OCI-LY7 (cell line): ENCODE measurements around the gene SFT2D3. TPM values are rescaled to one million over a fixed set of nuclear protein-coding genes. Genes with fewer than 3 reads are reported as not detected.

Experiments
- BruUV-seq: library from RNA; stranded (reverse); fragments of 400-500 nt; replicated peaks from 2 replicates; lab custom pipeline; 2021; lab: Mats Ljungman, UMichigan
- CTCF ChIA-PET: fragments of 300-600 bp; sonication (Branson Sonifier 250); formaldehyde crosslinking; loops from one replicate; lab custom pipeline; 2022; ENCODE audit warnings: antibody characterized with exemption; ENCODE audit not compliant: unreplicated experiment; lab: Charles Lee
- POLR2A ChIA-PET: fragments of 300-600 bp; sonication (Branson Sonifier 250); formaldehyde crosslinking; loops from one replicate; lab custom pipeline; 2022; ENCODE audit warnings: antibody characterized with exemption; lab: Charles Lee
- DNase-seq: peaks from one replicate; pipeline ENCODE4 v3.0.0-alpha.2; 2015; ENCODE audit warnings: low spot score
- H2AFZ ChIP-seq: fragments of 200-600 bp; sonication (generic), shearing (Covaris generic); 2 replicates; pipeline ENCODE4 v1.6.1; 2014; ENCODE audit warnings: mild to moderate bottlenecking, antibody characterized with exemption, low read length, moderate library complexity
- H3K27ac ChIP-seq: fragments of 200-600 bp; sonication (generic); 2 replicates; pipeline ENCODE4 v1.5.1; 2014; ENCODE audit warnings: mixed run types, low read depth, mild to moderate bottlenecking, moderate library complexity, low read length, inconsistent platforms; ENCODE audit not compliant: poor library complexity, severe bottlenecking
- H3K36me3 ChIP-seq: fragments of 200-600 bp; sonication (generic); 2 replicates; pipeline ENCODE4 v1.6.1; 2014; ENCODE audit warnings: mild to moderate bottlenecking, antibody characterized with exemption, low read length, moderate library complexity, mixed read lengths; ENCODE audit not compliant: insufficient read depth
- H3K4me1 ChIP-seq: fragments of 200-600 bp; sonication (generic); 2 replicates; pipeline ENCODE4 v1.5.1; 2014; ENCODE audit warnings: mild to moderate bottlenecking, low read length; ENCODE audit not compliant: insufficient read depth, poor library complexity, severe bottlenecking
- H3K4me2 ChIP-seq: fragments of 200-600 bp; sonication (generic); 2 replicates; pipeline ENCODE4 v1.6.1; 2014; ENCODE audit warnings: mild to moderate bottlenecking, low read length
- H3K4me3 ChIP-seq: fragments of 200-600 bp; sonication (generic); 2 replicates; pipeline ENCODE4 v1.5.1; 2014; ENCODE audit warnings: mild to moderate bottlenecking, low read depth, low read length; ENCODE audit not compliant: poor library complexity, severe bottlenecking
- H3K79me2 ChIP-seq: fragments of 200-600 bp; sonication (generic); 2 replicates; pipeline ENCODE4 v1.6.1; 2016; ENCODE audit warnings: low read depth, mild to moderate bottlenecking, low read length, moderate library complexity, mixed read lengths; ENCODE audit not compliant: insufficient read depth
- H3K9me2 ChIP-seq: fragments of 200-600 bp; sonication (generic); 2 replicates; pipeline ENCODE4 v1.6.1; 2016; ENCODE audit warnings: mild to moderate bottlenecking, low read length, mixed read lengths; ENCODE audit not compliant: insufficient read depth
- H3K9me3 ChIP-seq: fragments of 200-600 bp; sonication (generic); 2 replicates; pipeline ENCODE4 v1.6.1; 2014; ENCODE audit warnings: mild to moderate bottlenecking, mixed run types, low read length, mixed read lengths
- H4K20me1 ChIP-seq: fragments of 200-600 bp; sonication (generic); 2 replicates; pipeline ENCODE4 v1.6.1; 2014; ENCODE audit warnings: mild to moderate bottlenecking, antibody characterized with exemption, low read length, moderate library complexity, mixed read lengths; ENCODE audit not compliant: insufficient read depth
- CTCF ChIP-seq: fragments of 200-600 bp; sonication (generic); conservative IDR thresholded peaks from 2 replicates; pipeline ENCODE4 v1.5.1; 2014; ENCODE audit warnings: mild to moderate bottlenecking, antibody characterized with exemption, low read length, moderate library complexity, mixed read lengths
- EZH2phosphoT487 ChIP-seq: fragments of 200-600 bp; sonication (generic); IDR thresholded peaks from 2 replicates; pipeline ENCODE4 v1.6.1; 2018; ENCODE audit warnings: low read depth, borderline replicate concordance, mild to moderate bottlenecking, mixed run types, antibody characterized with exemption, low read length, moderate library complexity, mixed read lengths
- intact Hi-C: fragments of 100-400 bp; cut with micrococcal nuclease; formaldehyde crosslinking; loops from one replicate; pipeline ENCODE4 v1.10.0; 2022; ENCODE audit not compliant: unreplicated experiment
- total RNA-seq, 2 experiments: library from RNA; depleted of rRNA in 1 of 2; stranded (reverse); fragments of >200 nt in 1 of 2; shearing (Covaris generic) in 1 of 2; gene quantifications; 2 replicates each; pipeline ENCODE4 v1.2.3, GENCODE V29; 2014 to 2022

The SFT2D3 gene
- total RNA-seq, 2 experiments from 2014 or later: 7.6 to 14.3 TPM

DNA sequence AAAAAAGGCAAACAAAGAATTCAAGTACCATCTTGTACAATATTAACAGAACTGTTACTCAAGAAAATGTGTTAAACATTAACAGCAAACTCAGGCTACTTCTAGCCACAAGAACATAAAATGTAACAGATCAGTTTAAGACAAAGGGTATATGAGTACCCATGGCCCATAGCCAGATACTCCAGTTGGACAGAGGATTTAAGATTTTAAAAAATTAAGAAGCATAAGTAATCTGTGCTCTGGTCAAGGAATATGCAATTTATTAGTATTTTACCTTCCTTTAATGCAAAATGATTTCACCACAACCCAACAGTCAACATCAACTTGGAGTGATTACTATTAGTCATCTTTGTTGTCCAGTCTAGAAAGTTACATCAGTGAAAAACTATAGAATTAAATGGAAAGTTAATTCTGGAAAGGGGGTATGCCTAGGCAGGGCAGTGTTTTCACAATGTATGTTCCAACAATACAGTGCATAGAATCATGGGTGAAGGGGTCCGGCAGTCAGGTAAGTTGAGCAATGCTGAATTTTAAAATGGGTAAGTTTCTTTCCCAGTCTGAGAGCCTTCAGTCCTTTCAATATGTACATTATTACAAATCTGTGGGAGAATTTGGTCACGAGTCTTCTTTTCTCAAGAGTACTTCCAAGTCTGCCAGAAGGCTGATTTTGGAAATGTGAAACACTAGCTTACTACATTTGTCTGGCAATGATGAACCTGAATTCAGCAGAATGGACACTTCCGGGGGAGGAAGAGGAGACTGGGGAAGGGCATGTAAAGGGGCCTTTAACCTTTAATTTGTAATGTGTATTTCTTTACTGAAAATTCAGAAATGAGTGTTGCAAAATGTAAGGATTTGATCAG is 34.5 kb downstream of the SFT2D3 start:
- no peak for DNase-seq
- Histone ChIP-seq H3K9me2 (no peaks in the 10 kb centered on the region), H3K4me3 (no peak overlapping the region), H2AFZ (no peak overlapping the region), H3K9me3 (no peaks in the 10 kb centered on the region), H3K79me2 (no peaks in the 10 kb centered on the region), H3K4me1 (no peaks in the 10 kb centered on the region), H3K4me2 (no peak overlapping the region), H3K36me3 (peaks cover 72% of the 10 kb centered on the region), H3K27ac (no peak overlapping the region), H4K20me1 (no peaks in the 10 kb centered on the region; the same call in 1 of the 2 replicates)
- CTCF ChIA-PET: no interaction called here
- intact Hi-C loops: no loop called here
- POLR2A ChIA-PET: no interaction called here
- TF ChIP-seq EZH2phosphoT487: no peak
- no peak for TF ChIP-seq CTCF
- no TSS peak for BruUV-seq

- DNase-seq: no peak
- no peaks in the 10 kb centered on the region for H3K9me2 ChIP-seq
- no peak overlapping the region for H3K27ac ChIP-seq
- no TSS peak for BruUV-seq
- peaks cover 75% of the 10 kb centered on the region for H3K36me3 ChIP-seq
- no peaks in the 10 kb centered on the region for H3K9me3 ChIP-seq
- intact Hi-C loops: no loop called here
- H3K4me3 ChIP-seq: no peak overlapping the region
- H4K20me1 ChIP-seq: no peaks in the 10 kb centered on the region; the same call in 1 of the 2 replicates
- CTCF ChIA-PET: no interaction called here
- no peaks in the 10 kb centered on the region for H3K4me1 ChIP-seq
- TF ChIP-seq CTCF: no peak
- TF ChIP-seq EZH2phosphoT487: no peak
- no peak overlapping the region for H2AFZ ChIP-seq
- no peaks in the 10 kb centered on the region for H3K79me2 ChIP-seq
- POLR2A ChIA-PET: no interaction called here
- no peak overlapping the region for H3K4me2 ChIP-seq
Measured at GRCh38 chr2:127737892-127738291, 36.6 kb downstream of the SFT2D3 start.

DNA sequence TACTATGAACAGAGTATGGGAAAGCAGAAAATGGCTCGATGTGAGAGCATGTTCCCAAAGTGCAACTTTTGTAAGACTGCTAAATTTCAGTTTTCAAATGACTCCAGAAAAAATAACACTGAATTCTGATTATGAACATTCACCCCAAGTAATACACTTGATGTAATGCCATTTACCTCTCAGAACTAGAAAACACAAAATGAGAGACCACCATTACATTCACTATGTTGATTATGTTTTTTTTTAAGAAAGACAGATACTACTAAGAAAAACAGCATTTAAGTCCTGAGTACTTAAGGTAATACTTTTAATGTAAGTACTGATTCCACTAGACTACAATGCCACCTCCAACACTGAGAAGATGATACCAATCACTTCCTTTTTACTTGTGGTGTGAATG is 38.5 kb downstream of the SFT2D3 start:
- H3K4me2 ChIP-seq: no peak overlapping the region
- no peak overlapping the region for H2AFZ ChIP-seq
- no peak overlapping the region for H3K4me3 ChIP-seq
- ChIA-PET POLR2A (interaction anchor here (0.7 kb wide), 1 partner anchor 15 kb away, joined by 3 read pairs; no protein-coding TSS in a partner anchor), CTCF (no interaction called here)
- DNase-seq: no peak
- H3K36me3 ChIP-seq: peaks cover 85% of the 10 kb centered on the region
- H3K79me2 ChIP-seq: no peaks in the 10 kb centered on the region
- no TSS peak for BruUV-seq
- H3K4me1 ChIP-seq: no peaks in the 10 kb centered on the region
- no peaks in the 10 kb centered on the region for H3K9me3 ChIP-seq
- no peak overlapping the region for H3K27ac ChIP-seq
- H4K20me1 ChIP-seq: no peaks in the 10 kb centered on the region; the same call in 1 of the 2 replicates
- TF ChIP-seq CTCF: no peak
- intact Hi-C loops: no loop called here
- H3K9me2 ChIP-seq: no peaks in the 10 kb centered on the region
